Measurements from ENCODE around the gene NT5C3A. TPM values are rescaled to one million over a fixed set of nuclear protein-coding genes. Genes with fewer than 3 reads are reported as not detected.

Gene NT5C3A
- total and polyA plus RNA-seq, 9 of the 15 experiments (the other 6 are each of a cell fraction or from before 2014, with no cell fraction given): 18.6 to 60.1 (median 40.0) TPM

DNA sequence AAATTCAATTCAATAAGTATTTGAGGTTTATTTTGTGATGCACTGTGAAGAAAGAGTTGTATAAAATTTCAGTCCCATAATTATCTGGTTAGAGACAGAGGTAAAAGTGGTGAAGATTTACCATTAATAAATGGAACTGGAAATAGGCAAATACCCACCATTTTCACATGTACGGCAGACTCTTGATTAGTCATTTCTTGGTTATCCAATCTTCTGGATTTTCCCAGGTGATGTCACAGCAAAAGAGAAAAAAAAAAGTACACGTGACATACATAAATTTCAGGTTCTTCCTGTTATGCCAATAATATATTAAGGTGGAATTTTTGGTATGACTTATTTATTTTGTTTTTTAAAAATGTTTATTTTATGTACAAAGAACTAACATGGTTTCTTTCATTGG lies 26.8 kb downstream of the NT5C3A start:
- peaks cover 0 to 6% of the 10 kb centered on the region in 2 experiments; a peak in 2 of 5 replicates for H3K4me1 ChIP-seq (replicated peaks in 1 of 2; ENCODE audit: control insufficient read depth in 2 of 2, insufficient read depth in 2 of 2, low read length in 2 of 2)

DNA sequence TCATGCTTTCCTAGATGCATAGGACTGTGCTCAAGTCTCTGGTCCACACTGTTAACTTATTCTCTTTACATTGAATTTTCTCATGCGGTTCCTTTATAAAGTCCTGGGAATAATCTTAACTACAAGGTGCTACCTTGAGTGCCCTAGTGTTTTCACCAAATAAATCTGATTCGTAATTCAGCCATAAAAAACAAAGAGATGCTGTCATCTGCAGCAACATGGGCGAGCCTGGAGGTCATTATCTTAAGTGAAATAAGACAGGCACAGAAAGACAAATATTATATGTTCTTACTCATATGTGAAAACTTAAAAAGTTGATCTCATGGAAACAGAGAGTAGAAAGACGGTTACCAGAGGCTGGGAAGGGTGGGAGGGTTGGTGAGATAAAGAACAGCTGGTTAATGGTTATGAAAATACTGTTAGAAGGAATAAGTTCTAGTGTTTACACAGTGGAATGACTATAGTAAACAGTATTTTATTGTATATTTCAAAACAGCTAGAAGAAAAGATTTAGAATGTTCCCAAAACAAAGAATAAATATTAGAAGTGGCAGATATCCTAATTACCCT lies 38.3 kb downstream of the NT5C3A start:
- BruUV-seq (replicated peaks): no TSS peak
- Histone ChIP-seq H3K79me2 (ENCODE audit: control insufficient read depth, insufficient read depth, low read length) (peaks cover 8% of the 10 kb centered on the region), H4K20me1 (replicated peaks; ENCODE audit: control insufficient read depth, insufficient read depth, low read length) (0 out of 2 replicates have a peak, but pooled peaks cover 1% of the 10 kb centered on the region), H3K4me1 (replicated peaks in 1 of 2; ENCODE audit: control insufficient read depth in 2 of 2, insufficient read depth in 2 of 2, low read length in 2 of 2) (no peaks in the 10 kb centered on the region), H3K4me2 (ENCODE audit: insufficient read depth, low read length) (no peak overlapping the region), H3K9ac (ENCODE audit: insufficient read depth in 1 of 2, low read depth in 2 of 2, low read length in 2 of 2) (no peak overlapping the region), H3K36me3 (ENCODE audit: control insufficient read depth, insufficient read depth, low read length) (peaks cover 72% of the 10 kb centered on the region), H3K27ac (ENCODE audit: extremely low read depth, low read depth, low read length) (no peak overlapping the region), H3K9me1 (ENCODE audit: control insufficient read depth, insufficient read depth, low read length) (no peaks in the 10 kb centered on the region), H2AFZ (ENCODE audit: low read depth, low read length) (no peak overlapping the region), H3K27me3 (ENCODE audit: control insufficient read depth in 2 of 2, insufficient read depth in 2 of 2, low read length in 2 of 2) (no peaks in the 10 kb centered on the region), H3K4me3 (no peak overlapping the region), H3K9me3 (replicated peaks; ENCODE audit: control insufficient read depth, insufficient read depth, low read depth, low read length) (no peaks in the 10 kb centered on the region)
- no peak for DNase-seq (ENCODE audit: extremely low read depth in 1 of 4, low spot score in 3 of 4)
- no peak for ATAC-seq
- ChIA-PET CTCF (ENCODE audit: low intra/inter-chr PET ratio) (no interaction called here), POLR2A (no interaction called here)
- intact Hi-C loops (cut with micrococcal nuclease) (no loop called here), in situ Hi-C loops (cut with MboI) (no loop called here)
- no peak for TF ChIP-seq SMC3 (conservative IDR thresholded peaks at IDR 0.05; ENCODE audit: insufficient read depth, low read depth, low read length)
- TF ChIP-seq NR4A1 (CRISPR knock-in tag; IDR thresholded peaks at IDR 0.05): no peak
- no peak for TF ChIP-seq NR4A1 (tag; IDR thresholded peaks at IDR 0.05)
- TF ChIP-seq, protein P1, sequence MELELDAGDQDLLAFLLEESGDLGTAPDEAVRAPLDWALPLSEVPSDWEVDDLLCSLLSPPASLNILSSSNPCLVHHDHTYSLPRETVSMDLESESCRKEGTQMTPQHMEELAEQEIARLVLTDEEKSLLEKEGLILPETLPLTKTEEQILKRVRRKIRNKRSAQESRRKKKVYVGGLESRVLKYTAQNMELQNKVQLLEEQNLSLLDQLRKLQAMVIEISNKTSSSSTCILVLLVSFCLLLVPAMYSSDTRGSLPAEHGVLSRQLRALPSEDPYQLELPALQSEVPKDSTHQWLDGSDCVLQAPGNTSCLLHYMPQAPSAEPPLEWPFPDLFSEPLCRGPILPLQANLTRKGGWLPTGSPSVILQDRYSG (tag; conservative IDR thresholded peaks at IDR 0.05; ENCODE audit: low read depth): no peak
- WGBS (ENCODE audit: insufficient coverage, low coverage, missing lambda C conversion rate): 76% methylated on average over 4 of the region's 4 CpGs
- no peak for FAIRE-seq

More for the DNA sequence above, 26.8 kb downstream of the NT5C3A start:
- in situ Hi-C loops (cut with MboI) (no loop called here), intact Hi-C loops (cut with micrococcal nuclease) (no loop called here)
- no peaks in the 10 kb centered on the region for H3K9me3 ChIP-seq (replicated peaks; ENCODE audit: control insufficient read depth, insufficient read depth, low read depth, low read length)
- POLR2A ChIA-PET: no interaction called here
- no peaks in the 10 kb centered on the region for H3K27me3 ChIP-seq (ENCODE audit: control insufficient read depth in 2 of 2, insufficient read depth in 2 of 2, low read length in 2 of 2)
- H3K4me3 ChIP-seq: no peak overlapping the region
- H3K27ac ChIP-seq (ENCODE audit: extremely low read depth, low read depth, low read length): no peak overlapping the region
- H3K4me2 ChIP-seq (ENCODE audit: insufficient read depth, low read length): no peak overlapping the region
- CTCF ChIA-PET (ENCODE audit: low intra/inter-chr PET ratio): no interaction called here
- peaks cover 78% of the 10 kb centered on the region for H3K79me2 ChIP-seq (ENCODE audit: control insufficient read depth, insufficient read depth, low read length)
- peaks cover 11% of the 10 kb centered on the region; the same call in 2 of the 3 replicates for H3K36me3 ChIP-seq (ENCODE audit: control insufficient read depth, insufficient read depth, low read length)
- no TSS peak for BruUV-seq (replicated peaks)
- H2AFZ ChIP-seq (ENCODE audit: low read depth, low read length): no peak overlapping the region
- DNase-seq (ENCODE audit: extremely low read depth in 1 of 4, low spot score in 3 of 4) (no peak), ATAC-seq (no peak), FAIRE-seq (no peak)
- no peak for TF ChIP-seq CBFA2T3 (IDR thresholded peaks at IDR 0.05)
- H3K9me1 ChIP-seq (ENCODE audit: control insufficient read depth, insufficient read depth, low read length): no peaks in the 10 kb centered on the region
- no peaks in the 10 kb centered on the region; the same call in 1 of the 2 replicates for H4K20me1 ChIP-seq (replicated peaks; ENCODE audit: control insufficient read depth, insufficient read depth, low read length)
- no peak overlapping the region for H3K9ac ChIP-seq (ENCODE audit: insufficient read depth in 1 of 2, low read depth in 2 of 2, low read length in 2 of 2)
- WGBS (ENCODE audit: insufficient coverage, low coverage, missing lambda C conversion rate): 90% methylated on average over 2 of the region's 2 CpGs
